GM12878 (cell line): ENCODE measurements around the gene LRR1. TPM values are rescaled to one million over a fixed set of nuclear protein-coding genes. Genes with fewer than 3 reads are reported as not detected.

ENCODE experiments used
- ATAC-seq: fragments of 200-7000 bp; cut with Tn5 transposase; 3 replicates; pipeline ENCODE4 v1.9.1; 2020; ENCODE audit warnings: mild to moderate bottlenecking, moderate library complexity
- BruUV-seq: library from RNA; stranded (reverse); fragments of 400-500 nt; replicated peaks from 2 replicates; lab custom pipeline; 2021; lab: Mats Ljungman, UMichigan
- CTCF ChIA-PET: fragments of 300-600 bp; sonication (Branson Sonifier 250); formaldehyde crosslinking; extraction: SDS; loops from one replicate; lab custom pipeline; 2021; ENCODE audit warnings: inconsistent platforms; lab: Yijun Ruan, JAX
- POLR2A ChIA-PET: fragments of 350-600 bp; formaldehyde crosslinking; extraction: SDS; loops from one replicate; lab custom pipeline; 2021; ENCODE audit warnings: inconsistent platforms; lab: Charles Lee
- RAD21 ChIA-PET: fragments of 300-600 bp; sonication (Branson Sonifier 250); formaldehyde crosslinking; loops from one replicate; lab custom pipeline; 2023; ENCODE audit warnings: antibody characterized with exemption; ENCODE audit not compliant: unreplicated experiment; lab: Charles Lee
- SMC1A ChIA-PET: fragments of 300-600 bp; sonication (Branson Sonifier 250); formaldehyde crosslinking; loops from one replicate; lab custom pipeline; 2023; ENCODE audit not compliant: unreplicated experiment, uncharacterized antibody; lab: Charles Lee
- DNase-seq: peaks from one replicate; pipeline ENCODE4 v3.0.0-alpha.2; 2011; ENCODE audit warnings: low read depth, low spot score
- FAIRE-seq: peaks from 3 replicates; lab custom pipeline; 2011; peaks lifted over from hg19 to GRCh38; lab: Jason Lieb, UNC
- H2AFZ ChIP-seq: 2 replicates; pipeline ENCODE4 v1.6.0; 2011; ENCODE audit warnings: low read depth, low read length, control low read depth; ENCODE audit not compliant: control insufficient read depth
- H3K27ac ChIP-seq: 2 replicates; pipeline ENCODE4 v1.5.1; 2011; ENCODE audit warnings: control low read depth; ENCODE audit not compliant: control insufficient read depth, insufficient read depth
- H3K27me3 ChIP-seq, 2 experiments: replicated peaks in 1 of 2; 2 replicates each; pipeline versions ENCODE4 v1.6.0 to v1.6.1; 2011; ENCODE audit warnings: low read length in 1 of 2; ENCODE audit not compliant: control insufficient read depth in 2 of 2, insufficient read depth in 2 of 2
- H3K36me3 ChIP-seq, 2 experiments: 2 replicates each; pipeline ENCODE4 v1.5.1; 2011; ENCODE audit warnings: low read length in 1 of 2; ENCODE audit not compliant: control insufficient read depth in 2 of 2, insufficient read depth in 2 of 2
- H3K4me1 ChIP-seq: 2 replicates; pipeline ENCODE4 v1.6.1; 2011; ENCODE audit warnings: mild to moderate bottlenecking, low read length, moderate library complexity, mixed read lengths; ENCODE audit not compliant: control insufficient read depth, insufficient read depth
- H3K4me2 ChIP-seq: 2 replicates; pipeline ENCODE4 v1.6.0; 2011; ENCODE audit warnings: control low read depth; ENCODE audit not compliant: control insufficient read depth, insufficient read depth
- H3K4me3 ChIP-seq: fragments of 200-600 bp; sonication (generic); 2 replicates; pipeline ENCODE4 v1.5.1; 2016
- H3K79me2 ChIP-seq: 2 replicates; pipeline ENCODE4 v1.6.0; 2011; ENCODE audit warnings: low read length; ENCODE audit not compliant: control insufficient read depth, insufficient read depth
- H3K9ac ChIP-seq: 2 replicates; pipeline ENCODE4 v1.8.0; 2011; ENCODE audit warnings: low read length, control low read depth, mixed read lengths; ENCODE audit not compliant: control insufficient read depth, insufficient read depth
- H3K9me3 ChIP-seq: replicated peaks from 3 replicates; pipeline ENCODE4 v1.5.1; 2011; ENCODE audit warnings: mild to moderate bottlenecking, low read length; ENCODE audit not compliant: control insufficient read depth, insufficient read depth
- H4K20me1 ChIP-seq: 2 replicates; pipeline ENCODE4 v1.6.0; 2011; ENCODE audit not compliant: control insufficient read depth, insufficient read depth
- FOXM1 ChIP-seq: IDR thresholded peaks from 2 replicates; pipeline ENCODE4 v1.6.1; 2012; ENCODE audit warnings: low read depth, mild to moderate bottlenecking, inconsistent platforms, low read length, moderate library complexity
- MYC ChIP-seq: IDR thresholded peaks from 2 replicates; pipeline ENCODE4 v1.6.1; 2011; ENCODE audit warnings: mild to moderate bottlenecking, low read length, moderate library complexity, inconsistent platforms; ENCODE audit not compliant: insufficient read depth, insufficient replicate concordance, insufficient read length, severe bottlenecking
- NR2F1 ChIP-seq: fragments of 450-650 bp; conservative IDR thresholded peaks from 2 replicates; pipeline ENCODE4 v1.6.1; 2017; ENCODE audit warnings: mild to moderate bottlenecking
- POLR2A ChIP-seq: IDR thresholded peaks from 2 replicates; pipeline ENCODE4 v1.6.1; 2011; ENCODE audit warnings: low read depth, mild to moderate bottlenecking, low read length
- POLR2AphosphoS5 ChIP-seq: IDR thresholded peaks from 2 replicates; pipeline ENCODE4 v1.6.1; 2011; ENCODE audit warnings: mild to moderate bottlenecking, low read length, inconsistent platforms
- RUNX3 ChIP-seq: IDR thresholded peaks from 2 replicates; pipeline ENCODE4 v1.6.1; 2012; ENCODE audit warnings: low read length, inconsistent platforms
- WGBS: methylation state at CpG from one replicate; pipeline ENCODE4 v1.1.6; 2016; ENCODE audit warnings: low lambda C conversion rate; ENCODE audit not compliant: insufficient replicate concordance, insufficient coverage; ENCODE audit errors: missing lambda C conversion rate; 5-methylcytosine and 5-hydroxymethylcytosine counted together
- in situ Hi-C: fragments of 300-500 bp; cut with MboI; formaldehyde crosslinking; loops from 9 replicates; pipeline ENCODE4 v1.14.3; 2018; ENCODE audit warnings: mixed read lengths
- intact Hi-C: fragments of 100-400 bp; cut with micrococcal nuclease; formaldehyde crosslinking; loops from one replicate; pipeline ENCODE4 v1.14.2; 2022; ENCODE audit not compliant: unreplicated experiment
- polyA plus RNA-seq, 11 experiments: library from polyadenylated mRNA; depleted of rRNA in 4 of 11; unstranded in 6 of 11; stranded (reverse) in 5 of 11; fragments of >200 nt; fragmentation: Nextera tagmentation in 4 of 11; fragmentation: Illumina TruSeq in 1 of 11; extraction: Ambion mirVana in 4 of 11; extraction: Trizol in 1 of 11; gene quantifications; 1 replicate in 1 of 11; 2 replicates in 10 of 11; pipeline versions ENCODE4 v1.2.1 to v1.2.3, GENCODE V29; 2011 to 2016; ENCODE audit warnings: inconsistent platforms in 2 of 11, missing spikeins in 2 of 11, low read depth in 1 of 11
- total RNA-seq, 4 experiments: library from RNA; depleted of rRNA in 3 of 4; stranded (reverse); fragments of >200 nt in 3 of 4; fragmentation: Illumina TruSeq in 1 of 4; extraction: Trizol in 1 of 4; gene quantifications; 2 replicates each; pipeline versions ENCODE4 v1.2.1 to v1.2.3, GENCODE V29; 2013 to 2021

LRR1 gene
- total and polyA plus RNA-seq, 10 of the 15 experiments (the other 5 are each of a cell fraction or from before 2014, with no cell fraction given), result 36.9 to 110 (median 53.1) TPM

- BruUV-seq, result no TSS peak
- Histone ChIP-seq H3K79me2 (peaks cover 62% of the 10 kb centered on the region), H3K4me2 (peak overlapping the region; percentile 26), H3K9me3 (no peaks in the 10 kb centered on the region), H3K9ac (peak overlapping the region; percentile 99), H3K4me1 (no peaks in the 10 kb centered on the region), H2AFZ (no peak overlapping the region), H4K20me1 (peaks cover 4% of the 10 kb centered on the region; the same call in 1 of the 2 replicates), H3K36me3 (peaks cover 2 to 21% of the 10 kb centered on the region in 2 experiments; a peak in 3 of 4 replicates), H3K4me3 (peak overlapping the region; percentile 90), H3K27ac (peak overlapping the region; percentile 99; the same call in 1 of the 2 replicates), H3K27me3 (no peaks in the 10 kb centered on the region)
- in situ Hi-C loops, result no loop called here
- TF ChIP-seq FOXM1, result 0 out of 2 replicates have a peak, but pooled peaks have one; percentile 15
- TF ChIP-seq MYC, result no peak
- peak; percentile 39; the same call in 1 of the 2 replicates for TF ChIP-seq NR2F1
- 35% methylated on average over 6 of the region's 6 CpGs for WGBS
- ChIA-PET CTCF (interaction anchor here (2.3 to 5.6 kb wide), 2 partner anchors 13 to 37 kb away, joined by 10 to 75 read pairs; partner anchors contain the start of genes LRR1, MGAT2 and RPL36AL), SMC1A (interaction anchor here (1.0 to 2.8 kb wide), 2 partner anchors 14 to 41 kb away, joined by 3 to 10 read pairs; no protein-coding TSS in a partner anchor), RAD21 (no interaction called here), POLR2A (interaction anchor here (0.7 to 5.4 kb wide), 3 partner anchors 13 to 86 kb away, joined by 3 to 62 read pairs (median 46); partner anchors contain the start of genes LRR1, MGAT2 and RPL36AL)
- ATAC-seq (no peak), FAIRE-seq (no peak), DNase-seq (no peak)
- intact Hi-C loops, result no loop called here
Observed at GRCh38 chr14:49583629-49584028, 15.1 kb upstream of the LRR1 start.

DNA sequence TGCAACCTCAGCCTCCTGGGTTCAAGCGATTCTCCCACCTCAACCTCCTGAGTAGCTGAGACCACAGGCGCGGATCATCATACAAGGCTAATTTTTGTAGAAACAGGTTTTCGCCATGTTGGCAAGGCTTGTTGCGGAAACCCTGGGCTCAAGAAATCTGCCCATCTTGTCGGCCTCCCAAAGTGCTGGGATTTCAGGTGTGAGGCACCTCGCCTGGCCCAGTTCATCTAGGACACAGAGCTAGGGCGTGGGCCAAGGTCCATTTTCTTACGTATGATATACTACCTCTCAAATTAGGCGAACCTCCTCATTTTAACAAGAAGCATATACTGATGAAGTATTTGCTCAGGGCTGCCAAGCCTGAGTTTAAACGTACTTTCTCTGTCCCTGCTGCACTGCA is 14.7 kb upstream of the LRR1 start:
- Histone ChIP-seq H3K36me3 (peaks cover 2 to 21% of the 10 kb centered on the region in 2 experiments; a peak in 3 of 4 replicates), H4K20me1 (peaks cover 4% of the 10 kb centered on the region; the same call in 1 of the 2 replicates), H2AFZ (no peak overlapping the region), H3K4me1 (no peaks in the 10 kb centered on the region), H3K27ac (peak overlapping the region; percentile 99), H3K27me3 (no peaks in the 10 kb centered on the region), H3K4me2 (peak overlapping the region; percentile 26), H3K4me3 (peak overlapping the region; percentile 90), H3K9ac (peak overlapping the region; percentile 99), H3K9me3 (no peaks in the 10 kb centered on the region), H3K79me2 (peaks cover 62% of the 10 kb centered on the region)
- ChIA-PET SMC1A (interaction anchor here (1.0 to 2.8 kb wide), 2 partner anchors 14 to 40 kb away, joined by 3 to 10 read pairs; no protein-coding TSS in a partner anchor), CTCF (interaction anchor here (1.0 to 5.6 kb wide), 4 partner anchors 13 to 50 kb away, joined by 3 to 75 read pairs (median 6); partner anchors contain the start of genes LRR1, MGAT2 and RPL36AL), RAD21 (interaction anchor here (3.3 to 4.2 kb wide), 2 partner anchors 12 to 40 kb away, joined by 18 to 27 read pairs; no protein-coding TSS in a partner anchor), POLR2A (interaction anchor here (0.6 to 5.4 kb wide), 4 partner anchors 13 to 288 kb away, joined by 3 to 62 read pairs (median 25); partner anchors contain the start of genes LRR1, MGAT2 and RPL36AL)
- no TSS peak for BruUV-seq
- DNase-seq (no peak), FAIRE-seq (no peak), ATAC-seq (no peak)
- in situ Hi-C loops, result no loop called here
- intact Hi-C loops, result no loop called here
- WGBS, result 37% methylated on average over 11 of the region's 11 CpGs
- TF ChIP-seq POLR2AphosphoS5 (peak; percentile 78), RUNX3 (no peak), POLR2A (peak; percentile 43; the same call in 1 of the 2 replicates)
